ENCODE results near the gene TCP11L1. TPM values are rescaled to one million over a fixed set of nuclear protein-coding genes. Genes with fewer than 3 reads are reported as not detected.

TCP11L1 gene
- total and polyA plus RNA-seq, 2 of the 8 experiments (the other 6 are each of a cell fraction or from before 2014, with no cell fraction given): 10.9 to 23.1 TPM

DNA sequence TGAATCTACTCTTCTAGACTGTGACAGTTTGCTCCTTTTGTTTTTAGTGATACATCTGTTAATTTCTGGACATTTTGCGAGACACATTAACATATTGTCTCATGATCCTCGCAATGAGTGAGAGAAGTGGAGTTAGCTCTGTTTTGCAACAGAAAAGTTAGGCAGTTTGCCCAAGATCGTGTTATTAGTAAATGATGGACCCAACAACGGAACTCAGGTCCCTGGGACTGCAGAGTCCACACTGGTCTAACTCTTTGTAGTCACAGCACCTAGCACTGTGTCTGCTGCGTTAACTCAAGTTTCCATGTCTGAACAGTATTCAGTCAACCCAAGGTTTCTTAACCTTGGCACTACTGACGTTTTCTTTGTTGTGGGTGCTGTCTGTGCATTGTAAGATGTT is 20.5 kb upstream of the TCP11L1 start (continued):
- TF ChIP-seq CHD7 (IDR thresholded peaks at IDR 0.05; ENCODE audit: insufficient replicate concordance, low read length): no peak
- no peak for TF ChIP-seq SP4 (IDR thresholded peaks at IDR 0.05; ENCODE audit: low read length)
- no peak for TF ChIP-seq SIX5 (IDR thresholded peaks at IDR 0.05; ENCODE audit: low read depth, low read length)
- TF ChIP-seq MAX (IDR thresholded peaks at IDR 0.05): no peak
- no peak for TF ChIP-seq KDM1A (IDR thresholded peaks at IDR 0.05; ENCODE audit: borderline replicate concordance, low read length)
- no peak for TF ChIP-seq ATF2 (IDR thresholded peaks at IDR 0.05; ENCODE audit: low read length)
- TF ChIP-seq TCF12 (IDR thresholded peaks at IDR 0.05; ENCODE audit: low read depth, low read length): no peak
- TF ChIP-seq FOSL1 (IDR thresholded peaks at IDR 0.05; ENCODE audit: insufficient read depth, low read depth, low read length): no peak
- TF ChIP-seq CREB1 (IDR thresholded peaks at IDR 0.05): no peak
- no peak for TF ChIP-seq BACH1 (IDR thresholded peaks at IDR 0.05; ENCODE audit: low read length)
